ENCODE measurements around the gene FFAR2. TPM values are rescaled to one million over a fixed set of nuclear protein-coding genes. Genes with fewer than 3 reads are reported as not detected.

The FFAR2 gene
- total RNA-seq, 1 experiment from 2014 or later, result not detected

GRCh38 chr19:35498984-35499527 lies 51.0 kb downstream of the FFAR2 start:
- no peak for DNase-seq
- H3K36me3 ChIP-seq (ENCODE audit: control insufficient read depth, insufficient read depth, low read length), result peaks cover 2% of the 10 kb centered on the region
- Mint-ChIP-seq H3K4me3 (ENCODE audit: unreplicated experiment) (no peak overlapping the region), H3K27ac (ENCODE audit: unreplicated experiment) (no peak overlapping the region), H3K27me3 (ENCODE audit: insufficient read depth, unreplicated experiment) (no peaks in the 10 kb centered on the region), H3K9me3 (ENCODE audit: unreplicated experiment) (no peaks in the 10 kb centered on the region), H3K36me3 (ENCODE audit: insufficient read depth, unreplicated experiment) (peaks cover 59% of the 10 kb centered on the region), H3K4me1 (ENCODE audit: low read depth, unreplicated experiment) (peaks cover 16% of the 10 kb centered on the region)
- TF ChIP-seq CTCF (IDR thresholded peaks at IDR 0.05; ENCODE audit: insufficient read depth in 1 of 2, low read depth in 1 of 2, low read length in 1 of 2, severe bottlenecking in 1 of 2, unreplicated experiment in 1 of 2), result no peak
- no TSS peak for BruUV-seq (replicated peaks)
- peaks cover 8% of the 10 kb centered on the region for H3K4me1 ChIP-seq
- CTCF ChIA-PET, result no interaction called here
- POLR2A ChIA-PET, result no interaction called here
- no peaks in the 10 kb centered on the region for H3K9me3 ChIP-seq
- intact Hi-C loops (cut with micrococcal nuclease; ENCODE audit: unreplicated experiment), result no loop called here
- H3K4me3 ChIP-seq (ENCODE audit: low read depth, low read length), result no peak overlapping the region
- H3K27me3 ChIP-seq (replicated peaks; ENCODE audit: control insufficient read depth, insufficient read depth, low read length), result no peaks in the 10 kb centered on the region

- peaks cover 1% of the 10 kb centered on the region for H3K4me1 ChIP-seq
- intact Hi-C loops (cut with micrococcal nuclease; ENCODE audit: unreplicated experiment), result no loop called here
- no peak for TF ChIP-seq CTCF (IDR thresholded peaks at IDR 0.05; ENCODE audit: insufficient read depth in 1 of 2, low read depth in 1 of 2, low read length in 1 of 2, severe bottlenecking in 1 of 2, unreplicated experiment in 1 of 2)
- no peaks in the 10 kb centered on the region for H3K9me3 Mint-ChIP-seq (ENCODE audit: unreplicated experiment)
- H3K27me3 ChIP-seq (replicated peaks; ENCODE audit: control insufficient read depth, insufficient read depth, low read length), result no peaks in the 10 kb centered on the region
- CTCF ChIA-PET, result no interaction called here
- peaks cover 2% of the 10 kb centered on the region for H3K36me3 ChIP-seq (ENCODE audit: control insufficient read depth, insufficient read depth, low read length)
- POLR2A ChIA-PET, result no interaction called here
- H3K4me1 Mint-ChIP-seq (ENCODE audit: low read depth, unreplicated experiment), result peaks cover 23% of the 10 kb centered on the region
- H3K4me3 ChIP-seq (ENCODE audit: low read depth, low read length), result no peak overlapping the region
- H3K9me3 ChIP-seq, result no peaks in the 10 kb centered on the region
- H3K36me3 Mint-ChIP-seq (ENCODE audit: insufficient read depth, unreplicated experiment), result peaks cover 73% of the 10 kb centered on the region
- BruUV-seq (replicated peaks), result no TSS peak
- DNase-seq, result no peak
- H3K4me3 Mint-ChIP-seq (ENCODE audit: unreplicated experiment), result no peak overlapping the region
- no peaks in the 10 kb centered on the region for H3K27me3 Mint-ChIP-seq (ENCODE audit: insufficient read depth, unreplicated experiment)
- H3K27ac Mint-ChIP-seq (ENCODE audit: unreplicated experiment), result no peak overlapping the region
These were observed 52.6 kb downstream of the FFAR2 start for GRCh38 chr19:35500611-35501010.

Other genes with a start within 250 kb of the FFAR2 start
- not detected in 2 replicates for gene FAM187B, start 219.5 kb upstream of the FFAR2 start, total RNA-seq (2022)
- gene LSR, start 199.3 kb upstream of the FFAR2 start, total RNA-seq (2022), result 172 and 197 TPM in 2 replicates
- gene USF2, start 179.3 kb upstream of the FFAR2 start, total RNA-seq (2022), result 105 and 108 TPM in 2 replicates
- not detected in 2 replicates for gene HAMP, start 165.7 kb upstream of the FFAR2 start, total RNA-seq (2022)
- gene MAG, start 156.1 kb upstream of the FFAR2 start, total RNA-seq (2022), result 0.41 TPM in 1 of 2 replicates, not detected in the other
- not detected in 2 replicates for gene CD22, start 119.1 kb upstream of the FFAR2 start, total RNA-seq (2022)
- not detected in 2 replicates for gene FFAR1, start 100.4 kb upstream of the FFAR2 start, total RNA-seq (2022)
- gene FFAR3, start 89.8 kb upstream of the FFAR2 start, total RNA-seq (2022), result not detected in 2 replicates
- not detected in 2 replicates for gene GPR42, start 77.2 kb upstream of the FFAR2 start, total RNA-seq (2022)
- gene KRTDAP, start 42.2 kb downstream of the FFAR2 start, total RNA-seq (2022), result not detected in 2 replicates
- 341 and 354 TPM in 2 replicates for gene DMKN, start 65.4 kb downstream of the FFAR2 start, total RNA-seq (2022)
- gene SBSN, start 80.1 kb downstream of the FFAR2 start, total RNA-seq (2022), result not detected in 2 replicates
- not detected in 2 replicates for gene GAPDHS, start 85.2 kb downstream of the FFAR2 start, total RNA-seq (2022)
- 126 and 140 TPM in 2 replicates for gene TMEM147, start 97.4 kb downstream of the FFAR2 start, total RNA-seq (2022)
- gene ATP4A, start 115.4 kb downstream of the FFAR2 start, total RNA-seq (2022), result not detected in 2 replicates
- gene PMIS2, start 137.9 kb downstream of the FFAR2 start, total RNA-seq (2022), result not detected in 2 replicates
- gene HAUS5, start 164.5 kb downstream of the FFAR2 start, total RNA-seq (2022), result 26.4 and 27.9 TPM in 2 replicates
- gene RBM42, start 180.8 kb downstream of the FFAR2 start, total RNA-seq (2022), result 140 and 165 TPM in 2 replicates
- gene ETV2, start 193.5 kb downstream of the FFAR2 start, total RNA-seq (2022), result 0.77 and 1.3 TPM in 2 replicates
- gene COX6B1, start 200.1 kb downstream of the FFAR2 start, total RNA-seq (2022), result 551 and 639 TPM in 2 replicates
- not detected in 2 replicates for gene UPK1A, start 218.3 kb downstream of the FFAR2 start, total RNA-seq (2022)

Measured in Caco-2 (cell line).